ENCODE data around the gene FAM171A1.

FAM171A1 gene

DNA sequence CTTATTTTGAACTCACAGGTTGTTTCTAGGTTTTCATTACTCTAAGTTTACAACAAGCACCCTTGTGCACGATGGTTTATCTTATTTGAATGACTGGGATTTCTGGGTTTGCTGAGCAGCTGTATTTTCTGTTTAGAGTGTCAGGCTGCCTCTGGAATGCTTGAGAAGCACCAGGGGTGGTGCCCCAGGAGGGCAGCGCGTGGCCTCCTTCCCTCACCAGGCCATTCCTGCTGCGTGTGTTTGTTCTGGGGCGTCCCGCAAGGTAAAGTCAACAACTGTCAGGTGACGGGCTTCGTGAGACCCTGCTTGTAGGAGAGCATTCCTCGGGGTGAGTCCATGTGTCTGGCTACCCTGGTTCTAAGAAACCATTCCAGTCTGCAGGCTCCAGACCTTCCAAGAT, 54.9 kb downstream of the FAM171A1 start:
- in situ Hi-C loops (cut with HindIII; ENCODE audit: low sequenced_read_pairs) = no loop called here
- DNase-seq (ENCODE audit: low read depth) = no peak
- TF ChIP-seq, protein P1, sequence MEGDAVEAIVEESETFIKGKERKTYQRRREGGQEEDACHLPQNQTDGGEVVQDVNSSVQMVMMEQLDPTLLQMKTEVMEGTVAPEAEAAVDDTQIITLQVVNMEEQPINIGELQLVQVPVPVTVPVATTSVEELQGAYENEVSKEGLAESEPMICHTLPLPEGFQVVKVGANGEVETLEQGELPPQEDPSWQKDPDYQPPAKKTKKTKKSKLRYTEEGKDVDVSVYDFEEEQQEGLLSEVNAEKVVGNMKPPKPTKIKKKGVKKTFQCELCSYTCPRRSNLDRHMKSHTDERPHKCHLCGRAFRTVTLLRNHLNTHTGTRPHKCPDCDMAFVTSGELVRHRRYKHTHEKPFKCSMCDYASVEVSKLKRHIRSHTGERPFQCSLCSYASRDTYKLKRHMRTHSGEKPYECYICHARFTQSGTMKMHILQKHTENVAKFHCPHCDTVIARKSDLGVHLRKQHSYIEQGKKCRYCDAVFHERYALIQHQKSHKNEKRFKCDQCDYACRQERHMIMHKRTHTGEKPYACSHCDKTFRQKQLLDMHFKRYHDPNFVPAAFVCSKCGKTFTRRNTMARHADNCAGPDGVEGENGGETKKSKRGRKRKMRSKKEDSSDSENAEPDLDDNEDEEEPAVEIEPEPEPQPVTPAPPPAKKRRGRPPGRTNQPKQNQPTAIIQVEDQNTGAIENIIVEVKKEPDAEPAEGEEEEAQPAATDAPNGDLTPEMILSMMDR (IDR thresholded peaks at IDR 0.05; ENCODE audit: low read depth, low read length, missing control alignments) = no peak
- no peak overlapping the region for H3K4me3 ChIP-seq (ENCODE audit: low read depth, low read length)

DNA sequence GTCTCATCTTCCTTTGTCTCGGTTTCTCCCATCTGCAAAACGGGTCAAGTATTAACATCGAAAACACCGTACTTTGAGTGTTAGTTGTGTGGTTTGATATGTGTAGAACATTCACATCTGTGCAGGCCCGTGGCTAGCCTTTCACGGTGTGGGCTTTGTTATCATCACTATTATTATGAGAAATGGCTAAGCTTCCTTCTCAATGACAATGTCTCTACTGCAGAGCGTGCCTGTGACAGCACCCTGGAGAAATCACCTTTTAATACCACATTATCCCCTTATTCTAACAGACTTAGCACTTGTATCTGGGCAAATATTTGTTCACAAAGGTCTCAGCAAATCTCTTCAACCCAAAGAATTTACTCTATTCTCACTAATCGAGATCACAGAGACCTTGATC, 55.8 kb downstream of the FAM171A1 start:
- TF ChIP-seq, protein P1 (IDR thresholded peaks at IDR 0.05; ENCODE audit: low read depth, low read length, missing control alignments) = no peak
- DNase-seq (ENCODE audit: low read depth) = no peak
- in situ Hi-C loops (cut with HindIII; ENCODE audit: low sequenced_read_pairs) = no loop called here
- no peak overlapping the region for H3K4me3 ChIP-seq (ENCODE audit: low read depth, low read length)

DNA sequence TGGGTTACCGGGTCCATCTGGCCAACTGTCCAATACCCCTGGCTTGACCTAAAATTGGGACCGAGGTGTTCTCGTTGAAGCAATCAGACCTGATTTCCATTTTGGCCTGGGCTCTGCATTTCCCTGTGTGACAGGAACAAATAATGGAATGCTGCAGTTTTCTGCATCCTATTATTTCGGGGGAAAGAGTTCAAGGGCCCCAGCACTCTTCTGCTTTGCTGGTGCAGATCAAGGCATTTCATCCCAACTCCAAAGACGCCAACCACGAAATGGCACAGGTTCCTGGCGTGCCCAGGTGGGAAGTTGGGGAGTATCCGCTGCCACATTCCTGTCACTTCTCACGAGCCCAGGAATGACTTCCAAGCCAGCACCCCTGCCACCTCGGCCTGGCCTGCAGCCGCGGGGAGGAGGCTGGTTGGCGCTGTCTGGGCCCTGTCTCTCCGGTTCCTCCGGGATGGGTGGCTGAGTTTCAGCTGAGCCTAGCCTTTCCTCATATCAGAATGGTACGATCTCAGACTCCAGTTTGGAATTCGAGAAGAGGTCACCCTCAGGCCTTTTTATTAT, 56.5 kb downstream of the FAM171A1 start:
- H3K4me3 ChIP-seq (ENCODE audit: low read depth, low read length) = no peak overlapping the region
- no peak for DNase-seq (ENCODE audit: low read depth)
- TF ChIP-seq, protein P1 (IDR thresholded peaks at IDR 0.05; ENCODE audit: low read depth, low read length, missing control alignments) = no peak
- in situ Hi-C loops (cut with HindIII; ENCODE audit: low sequenced_read_pairs) = no loop called here

DNA sequence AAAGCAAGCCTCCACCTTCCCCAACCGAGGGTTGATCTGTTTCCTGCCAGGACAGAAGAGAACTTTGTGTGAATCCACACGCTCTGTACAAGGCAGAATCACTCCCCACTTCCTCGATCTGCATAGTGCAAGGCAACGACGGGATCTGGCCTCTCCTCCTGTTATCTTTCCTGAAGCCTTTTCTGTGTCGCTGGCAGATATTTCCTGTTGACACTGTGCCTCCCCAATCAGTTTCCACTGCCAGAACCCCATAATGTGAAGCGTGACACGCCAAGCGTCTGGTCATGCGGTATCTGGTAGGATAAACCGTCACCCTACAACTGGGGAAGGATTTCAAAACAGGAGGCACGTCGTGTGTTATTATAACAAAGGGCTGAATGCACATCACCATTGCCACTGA, 57.2 kb downstream of the FAM171A1 start:
- H3K4me3 ChIP-seq (ENCODE audit: low read depth, low read length) = no peak overlapping the region
- DNase-seq (ENCODE audit: low read depth) = no peak
- in situ Hi-C loops (cut with HindIII; ENCODE audit: low sequenced_read_pairs) = no loop called here
- TF ChIP-seq, protein P1 (IDR thresholded peaks at IDR 0.05; ENCODE audit: low read depth, low read length, missing control alignments) = no peak

DNA sequence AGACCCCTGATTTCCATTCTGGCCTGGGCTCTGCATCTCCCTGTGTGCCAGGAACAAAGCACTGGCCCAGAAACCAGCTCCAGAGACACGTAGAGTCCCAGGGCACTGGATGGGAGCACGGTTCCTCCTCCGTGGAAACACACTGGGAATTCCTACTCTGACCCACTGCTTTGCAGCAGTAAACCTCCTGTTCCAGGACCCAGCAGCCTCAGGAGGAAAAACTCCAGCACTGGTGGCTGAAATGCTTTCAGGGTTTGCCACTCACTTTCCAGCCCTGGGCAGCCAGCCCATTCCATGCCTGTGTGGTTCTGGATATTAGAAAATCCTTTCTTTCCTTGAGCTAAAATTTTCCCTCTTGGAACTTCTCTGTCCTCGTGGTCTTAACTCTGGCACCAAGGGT, 58.0 kb downstream of the FAM171A1 start:
- no peak for DNase-seq (ENCODE audit: low read depth)
- no peak overlapping the region for H3K4me3 ChIP-seq (ENCODE audit: low read depth, low read length)
- TF ChIP-seq, protein P1 (IDR thresholded peaks at IDR 0.05; ENCODE audit: low read depth, low read length, missing control alignments) = no peak
- in situ Hi-C loops (cut with HindIII; ENCODE audit: low sequenced_read_pairs) = no loop called here

DNA sequence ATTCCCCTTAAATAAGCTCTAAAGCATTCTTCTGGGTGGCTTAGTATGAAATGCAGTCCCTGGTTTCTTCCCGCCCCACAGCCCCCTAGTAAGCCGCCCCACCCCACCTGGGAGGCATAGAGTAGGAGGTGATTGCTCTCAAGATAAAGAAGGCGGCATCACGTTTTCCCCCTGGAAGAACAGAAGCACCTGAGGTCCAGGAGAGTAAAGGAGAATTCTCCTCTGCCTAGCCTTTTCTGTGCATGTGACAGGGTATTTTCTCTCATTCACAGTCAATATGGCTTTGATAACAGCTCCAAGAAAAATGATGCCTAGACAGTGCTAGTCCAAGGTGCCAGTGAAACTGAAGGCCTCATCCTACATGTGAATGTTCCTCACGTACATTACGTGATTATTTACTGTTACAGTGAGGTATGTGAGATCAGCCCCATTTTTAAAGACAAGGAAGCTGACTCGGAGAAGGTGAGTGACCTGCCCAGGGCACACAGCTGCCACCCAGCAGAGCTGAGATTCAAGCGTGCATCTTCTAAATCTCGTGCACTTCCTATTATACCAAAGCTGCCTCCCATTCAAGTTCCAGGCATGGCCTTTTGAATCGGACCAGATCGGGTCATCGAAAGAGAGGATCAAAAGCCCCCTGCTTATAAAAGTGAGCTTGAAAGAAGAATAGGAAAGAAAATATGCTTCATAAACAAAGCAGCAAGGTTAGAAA, 59.4 kb downstream of the FAM171A1 start:
- TF ChIP-seq, protein P1 (IDR thresholded peaks at IDR 0.05; ENCODE audit: low read depth, low read length, missing control alignments) = no peak
- H3K4me3 ChIP-seq (ENCODE audit: low read depth, low read length) = no peak overlapping the region
- in situ Hi-C loops (cut with HindIII; ENCODE audit: low sequenced_read_pairs) = no loop called here
- DNase-seq (ENCODE audit: low read depth) = no peak

Data from astrocyte of the cerebellum (primary cell).